NCI-H526 treated with DMSO at 0.1 percent for 48 hours (cell line): Measurements from ENCODE around the gene SYNGR3.

Source experiments
- DNase-seq: peaks from one replicate; lab custom pipeline; 2025; lab: John Stamatoyannopoulos, UW

SYNGR3 gene

DNA sequence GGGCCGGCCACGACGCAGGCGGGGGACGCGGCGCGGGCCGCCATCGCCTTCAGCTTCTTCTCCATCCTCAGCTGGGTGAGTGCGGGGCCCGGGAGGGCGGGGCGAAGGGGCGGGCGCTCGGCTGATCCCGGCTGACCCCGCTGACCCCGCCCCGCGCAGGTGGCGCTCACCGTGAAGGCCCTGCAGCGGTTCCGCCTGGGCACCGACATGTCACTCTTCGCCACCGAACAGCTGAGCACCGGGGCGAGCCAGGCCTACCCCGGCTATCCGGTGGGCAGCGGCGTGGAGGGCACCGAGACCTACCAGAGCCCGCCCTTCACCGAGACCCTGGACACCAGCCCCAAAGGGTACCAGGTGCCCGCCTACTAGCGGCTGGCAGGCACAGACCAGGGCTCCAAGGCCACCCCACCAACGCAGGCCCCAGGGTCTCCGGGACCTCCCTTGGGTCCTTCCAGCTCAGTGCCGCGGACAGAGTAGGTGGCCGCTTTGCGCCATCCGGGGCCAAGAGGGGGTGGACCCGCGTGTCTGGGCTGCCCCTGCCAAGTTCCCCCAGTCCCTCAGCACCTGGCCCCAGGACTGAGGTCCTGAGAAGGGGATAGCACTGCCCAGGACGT lies 3.0 kb downstream of the SYNGR3 start:
- DNase-seq, result no peak

DNA sequence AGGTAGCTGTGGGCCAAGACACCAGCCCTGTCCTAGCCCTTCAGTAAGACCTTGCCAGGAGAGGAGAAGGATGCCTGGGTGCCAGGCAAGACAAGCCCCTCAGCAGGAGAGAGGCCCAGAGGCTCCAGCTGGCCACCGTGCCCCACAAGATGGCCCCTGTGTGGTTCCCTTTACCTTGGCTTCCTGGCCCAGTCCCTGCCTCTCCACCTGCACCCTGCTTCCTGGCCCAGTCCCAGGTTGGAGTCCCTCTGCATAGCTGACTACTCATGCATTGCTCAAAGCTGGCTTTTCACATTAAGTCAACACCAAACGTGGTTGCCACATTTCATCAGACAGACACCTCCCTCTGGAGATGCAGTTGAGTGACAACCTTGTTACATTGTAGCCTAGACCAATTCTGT lies 4.0 kb downstream of the SYNGR3 start:
- no peak for DNase-seq

DNA sequence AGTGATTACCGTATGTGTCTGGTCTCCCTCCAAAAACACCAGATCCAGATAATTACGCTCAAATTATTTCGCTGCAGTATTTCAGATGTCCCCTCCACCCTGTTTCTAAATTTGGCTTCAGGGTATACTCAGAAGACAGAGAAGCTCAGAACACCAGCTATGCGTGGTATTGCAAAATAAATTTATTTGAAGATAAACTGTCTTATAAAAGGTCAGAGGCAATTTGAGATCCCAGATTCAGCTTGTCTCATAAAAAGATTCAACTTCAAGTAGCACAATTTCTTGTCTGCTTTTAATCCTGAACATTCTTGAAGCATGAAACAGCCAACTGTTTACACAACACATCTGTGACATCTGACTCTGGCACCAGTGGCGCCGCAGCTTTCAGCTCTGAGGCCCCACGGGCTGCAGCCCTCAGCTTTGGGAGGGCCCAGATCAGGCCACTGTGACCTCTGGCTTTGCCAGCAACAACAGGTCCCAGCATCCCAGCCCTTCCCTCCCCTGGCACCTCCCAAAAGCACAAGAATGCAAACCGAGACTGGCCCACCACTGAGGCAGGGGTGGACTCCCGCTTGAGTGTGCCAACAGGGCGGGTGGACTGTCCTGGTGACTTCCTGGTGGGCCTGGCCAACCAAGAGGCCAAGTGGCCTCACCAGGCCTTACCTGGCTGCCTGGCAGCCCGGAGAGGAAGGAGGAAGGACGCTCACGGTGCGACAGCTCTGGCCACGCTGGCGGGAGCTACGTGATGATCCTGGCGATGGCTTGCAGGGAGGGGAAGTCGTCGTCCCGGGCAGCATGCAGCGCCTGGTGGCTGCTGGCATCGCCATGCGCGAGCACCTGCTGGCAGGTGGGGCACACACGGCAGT lies 8.0 kb downstream of the SYNGR3 start:
- no peak for DNase-seq

DNA sequence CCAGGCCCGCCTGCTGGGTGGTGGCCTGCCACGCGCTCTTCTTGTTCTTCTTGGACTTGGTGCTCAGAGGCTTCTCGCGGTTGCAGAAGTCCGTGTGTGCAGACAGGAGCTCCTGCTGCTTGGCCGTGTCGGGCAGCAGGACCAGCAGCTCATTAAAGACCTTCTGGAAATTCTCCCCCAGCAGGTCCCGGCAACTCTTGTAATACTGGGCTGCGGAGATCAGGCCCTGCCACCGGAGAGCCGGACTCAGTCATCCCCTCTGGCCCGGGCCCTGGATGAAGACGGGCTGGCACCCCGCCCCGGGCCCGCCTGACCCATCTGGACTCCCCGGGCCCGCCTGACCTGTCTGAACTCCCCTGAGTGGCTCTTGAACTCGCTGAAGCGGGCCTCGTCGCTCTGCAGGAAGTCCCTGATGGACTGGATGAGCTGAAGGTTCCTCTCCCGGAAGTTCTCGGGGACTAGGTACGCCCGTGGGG lies 8.6 kb downstream of the SYNGR3 start:
- no peak for DNase-seq

DNA sequence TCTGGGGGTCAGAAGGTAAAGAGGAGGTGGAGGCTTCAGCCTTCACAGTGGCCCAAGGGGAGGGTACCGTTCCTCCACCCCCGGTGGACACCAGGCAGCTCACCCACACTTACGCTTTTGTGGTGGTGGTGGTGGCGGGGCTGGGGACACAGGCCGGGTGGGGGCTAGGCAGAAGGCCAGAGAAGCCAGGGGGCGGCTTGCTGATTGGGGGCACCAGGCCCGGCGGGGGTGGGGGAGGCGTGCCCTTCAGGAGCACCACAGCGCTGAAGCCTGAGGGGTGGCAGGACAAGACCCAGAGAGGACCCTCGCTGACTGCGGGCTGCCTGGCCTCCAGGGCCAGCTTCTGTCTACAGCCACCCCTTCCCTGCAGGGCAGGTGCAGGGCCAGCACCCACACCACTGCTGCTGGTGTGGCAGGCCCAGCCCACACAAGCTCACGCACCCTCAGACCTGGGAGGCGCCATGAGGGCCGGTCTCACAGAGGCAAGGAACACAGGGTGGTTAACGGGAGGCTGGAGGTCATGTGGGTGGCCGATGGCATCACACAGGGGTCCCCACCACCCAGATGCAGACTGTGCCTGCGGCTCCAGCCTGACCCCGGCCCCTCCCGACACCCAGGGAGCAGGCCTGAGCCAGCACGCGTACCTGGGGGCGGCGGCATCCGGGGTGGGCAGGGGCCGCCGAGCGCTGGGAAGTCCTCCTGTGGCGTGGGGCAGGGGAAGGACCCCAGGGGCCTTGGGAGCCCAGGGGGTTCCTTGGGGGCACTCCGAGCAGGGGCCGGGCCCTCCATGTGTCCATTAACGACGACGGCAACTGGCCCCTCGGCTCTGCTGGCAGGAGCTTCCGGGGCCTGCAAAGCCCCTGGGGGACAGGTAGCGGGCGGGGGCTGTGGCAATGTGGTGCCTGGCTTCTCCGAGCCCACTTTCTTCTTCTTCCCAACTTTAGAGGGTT lies 9.4 kb downstream of the SYNGR3 start:
- DNase-seq, result no peak

DNA sequence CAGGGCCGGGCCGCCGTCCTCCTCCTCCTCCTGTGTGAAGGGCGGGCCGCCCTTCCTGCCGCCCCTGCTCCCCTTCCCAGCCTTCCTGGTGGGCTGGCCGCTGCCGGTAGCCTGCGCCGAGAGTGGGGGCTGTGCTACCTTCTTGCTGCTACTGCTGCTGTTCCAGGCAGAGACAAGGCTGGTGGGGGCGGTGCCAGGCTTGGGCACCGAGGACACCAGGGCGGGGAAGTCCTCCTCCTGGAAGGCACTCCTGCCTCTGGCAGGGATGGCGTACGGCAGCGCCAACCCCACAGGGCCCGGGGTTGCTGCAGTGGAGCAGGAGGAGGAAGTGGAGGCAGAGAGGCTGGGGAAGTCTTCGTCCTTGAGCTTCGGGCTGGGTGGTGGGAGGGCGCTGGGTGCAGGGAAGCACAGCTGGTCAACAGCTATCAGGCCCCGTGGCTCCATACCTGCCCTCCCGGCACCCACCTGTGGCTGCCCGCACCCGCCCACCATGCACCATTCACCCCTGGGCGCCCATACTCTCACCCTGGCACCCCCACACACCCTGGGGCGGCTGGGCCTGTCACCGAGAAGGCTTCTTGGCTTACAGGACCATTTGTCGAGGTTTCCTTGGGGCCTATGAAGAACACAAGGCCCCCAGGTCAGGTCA lies 10.2 kb downstream of the SYNGR3 start:
- DNase-seq, result no peak

DNA sequence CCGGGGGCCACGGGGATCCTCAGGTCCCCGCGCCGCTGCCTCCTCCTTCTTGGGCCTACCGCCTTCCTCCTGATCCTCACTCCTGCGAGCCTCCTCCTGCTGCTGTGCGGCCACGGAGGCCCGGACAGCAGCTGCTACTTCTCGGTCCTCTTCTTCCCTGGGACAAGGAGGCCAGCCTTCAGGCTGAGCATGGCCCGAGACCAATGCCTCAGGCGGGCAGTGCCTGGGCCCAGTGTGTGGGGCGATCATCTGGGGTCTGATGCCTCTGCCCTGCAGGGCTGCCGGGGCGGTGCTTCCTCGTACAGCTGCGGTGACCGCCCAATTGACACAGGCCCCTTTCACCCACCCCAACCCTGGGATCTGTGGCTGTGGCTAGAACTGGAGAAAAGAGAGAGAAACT lies 11.3 kb downstream of the SYNGR3 start:
- no peak for DNase-seq

DNA sequence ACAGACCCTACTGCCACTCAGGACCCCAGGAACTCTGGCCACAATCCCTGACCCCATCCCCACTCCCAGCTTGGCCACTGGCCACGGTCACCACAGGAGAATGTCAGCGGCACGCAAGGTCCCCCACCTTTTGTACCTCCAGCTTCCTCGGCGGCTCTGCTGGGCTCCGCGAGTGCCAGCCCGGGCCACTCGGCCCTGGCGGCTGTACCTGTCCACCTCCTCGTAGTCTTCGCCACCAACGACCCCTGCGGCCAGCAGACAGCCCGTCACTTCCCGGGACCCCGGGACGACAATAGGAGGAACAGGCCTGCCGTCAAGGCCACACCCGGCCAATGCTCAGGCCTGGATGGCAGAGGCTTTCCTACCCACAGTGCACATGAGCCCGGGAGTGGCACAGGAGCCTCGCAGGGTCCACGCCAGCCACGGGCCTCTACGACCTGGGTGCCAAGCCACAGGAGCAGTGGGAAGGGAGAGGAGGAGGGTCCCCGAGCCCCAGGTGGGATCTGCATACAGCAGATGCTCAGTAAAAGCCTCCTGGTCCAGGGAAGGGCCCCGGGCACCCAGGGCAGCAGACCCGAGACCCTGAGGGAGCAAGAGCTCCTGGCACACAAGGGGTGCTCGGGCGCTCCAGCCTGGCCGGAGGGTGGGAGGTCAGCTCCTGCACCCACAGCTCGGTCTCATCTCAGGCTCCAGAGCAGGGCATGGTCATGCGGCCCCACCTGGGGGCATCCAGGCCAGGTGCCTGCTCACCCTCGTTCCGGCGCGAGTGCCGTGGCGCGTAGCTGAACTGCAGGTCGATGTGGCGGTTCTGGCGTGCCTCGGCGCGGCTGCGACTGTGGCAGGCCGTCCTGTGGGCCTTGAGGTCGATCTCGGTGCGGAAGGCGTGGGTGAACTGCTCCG lies 11.9 kb downstream of the SYNGR3 start:
- DNase-seq, result no peak

DNA sequence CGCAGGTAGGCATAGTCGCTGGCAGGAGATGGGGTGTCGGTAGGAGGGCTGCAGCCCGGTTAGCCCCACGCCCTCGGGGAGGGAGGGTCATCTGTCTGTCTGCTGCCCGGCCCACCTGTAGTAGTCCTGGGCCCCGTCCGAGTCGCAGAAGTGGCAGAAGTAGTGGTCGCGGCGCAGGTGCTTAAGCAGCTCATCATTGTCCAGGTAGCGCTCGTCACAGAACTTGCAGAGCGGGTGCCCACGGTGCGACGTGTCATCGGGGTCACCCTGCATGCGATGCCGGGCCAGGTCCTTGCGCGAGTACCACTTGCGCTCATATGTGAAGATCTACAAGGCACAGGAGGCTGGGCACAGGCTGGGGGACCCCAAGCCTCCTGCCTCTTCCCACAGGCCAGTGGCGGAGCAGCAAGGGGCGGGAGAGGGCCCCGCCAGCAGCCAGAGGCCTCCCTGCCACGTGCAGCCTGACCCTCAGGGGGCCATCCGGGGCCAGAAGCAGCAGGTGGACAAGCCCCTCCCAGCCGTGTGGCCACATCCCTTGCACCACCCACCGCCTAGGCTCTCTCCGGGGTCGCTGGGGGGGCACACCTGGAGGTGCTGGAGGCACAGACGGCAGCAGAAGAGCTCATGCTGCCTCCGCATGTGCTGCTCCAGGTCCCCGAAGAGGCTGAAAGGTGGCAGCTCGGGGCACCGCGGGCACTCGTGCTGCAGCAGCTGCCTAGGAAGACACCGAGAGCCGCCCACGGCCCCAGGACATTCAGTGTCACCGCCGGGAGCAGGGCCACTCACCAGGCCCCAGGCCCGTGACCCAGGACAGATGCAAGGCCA lies 12.8 kb downstream of the SYNGR3 start:
- no peak for DNase-seq

DNA sequence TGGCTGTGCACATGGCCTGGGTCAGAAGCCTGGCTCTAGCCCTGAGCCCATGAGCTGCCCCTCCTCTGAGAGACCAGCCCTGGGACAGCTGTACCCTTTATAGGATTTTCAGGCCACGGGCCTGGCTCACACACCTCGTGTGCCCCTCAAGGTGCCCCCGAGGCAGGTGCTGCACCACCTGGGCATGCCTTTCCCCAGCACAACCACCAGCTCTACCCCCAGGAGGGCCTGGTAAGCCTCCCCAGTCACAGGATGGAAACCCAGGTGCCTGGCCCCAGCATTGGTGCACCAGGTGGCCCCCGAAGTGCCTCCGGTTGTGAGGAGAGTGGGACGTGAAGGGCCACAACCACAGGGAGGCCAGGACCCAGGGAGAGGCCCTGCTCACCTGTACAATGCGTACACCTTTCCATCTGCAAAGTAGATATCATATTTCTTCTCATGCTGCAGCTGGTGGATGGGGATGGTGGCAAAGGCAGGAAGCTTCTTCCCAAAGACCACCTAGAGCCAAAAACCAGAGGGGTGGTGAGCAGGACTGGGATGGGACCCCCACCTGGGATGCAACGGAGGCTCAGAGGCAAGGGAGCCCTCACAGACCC lies 13.6 kb downstream of the SYNGR3 start:
- no peak for DNase-seq

DNA sequence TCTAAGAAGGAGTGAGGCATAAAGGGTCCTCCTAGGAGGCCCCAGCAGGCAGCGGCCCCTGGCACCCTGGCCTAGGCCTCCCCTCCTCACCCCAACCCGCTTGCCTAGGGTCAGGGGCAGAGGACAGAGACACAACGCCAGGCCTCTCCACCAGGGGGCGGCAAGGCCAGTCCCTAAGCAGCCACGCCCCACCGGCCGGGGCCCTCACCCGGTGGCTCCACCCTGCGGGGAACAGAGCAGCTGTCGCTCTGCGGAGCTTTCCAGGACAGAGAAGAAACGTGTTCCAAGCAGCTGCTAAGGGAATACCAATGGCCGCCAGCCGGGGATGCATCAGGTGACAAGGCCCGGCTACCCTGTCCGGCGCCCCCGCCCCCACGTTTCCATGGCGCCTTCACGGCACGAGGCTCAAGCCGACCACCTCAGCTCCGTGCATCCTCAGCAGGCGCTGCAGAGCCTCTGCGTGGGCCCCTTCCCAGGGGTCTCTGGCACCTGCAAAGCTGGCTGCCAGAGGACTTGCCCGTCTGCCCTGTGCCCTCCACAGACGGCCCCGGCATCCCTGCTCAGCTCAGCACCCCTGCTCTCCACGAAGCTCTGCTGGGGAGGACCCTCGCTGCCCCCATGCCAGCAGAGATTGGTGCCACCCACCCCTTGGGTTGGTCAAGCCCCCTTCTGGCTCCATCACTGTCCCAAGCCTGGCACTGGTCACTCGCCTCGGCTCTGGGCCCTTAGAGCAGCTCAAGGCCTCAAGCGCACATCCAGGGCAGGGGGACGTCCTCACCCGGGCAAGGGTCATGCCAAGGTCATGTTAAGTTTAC lies 14.3 kb downstream of the SYNGR3 start:
- peak; percentile 59 for DNase-seq

DNA sequence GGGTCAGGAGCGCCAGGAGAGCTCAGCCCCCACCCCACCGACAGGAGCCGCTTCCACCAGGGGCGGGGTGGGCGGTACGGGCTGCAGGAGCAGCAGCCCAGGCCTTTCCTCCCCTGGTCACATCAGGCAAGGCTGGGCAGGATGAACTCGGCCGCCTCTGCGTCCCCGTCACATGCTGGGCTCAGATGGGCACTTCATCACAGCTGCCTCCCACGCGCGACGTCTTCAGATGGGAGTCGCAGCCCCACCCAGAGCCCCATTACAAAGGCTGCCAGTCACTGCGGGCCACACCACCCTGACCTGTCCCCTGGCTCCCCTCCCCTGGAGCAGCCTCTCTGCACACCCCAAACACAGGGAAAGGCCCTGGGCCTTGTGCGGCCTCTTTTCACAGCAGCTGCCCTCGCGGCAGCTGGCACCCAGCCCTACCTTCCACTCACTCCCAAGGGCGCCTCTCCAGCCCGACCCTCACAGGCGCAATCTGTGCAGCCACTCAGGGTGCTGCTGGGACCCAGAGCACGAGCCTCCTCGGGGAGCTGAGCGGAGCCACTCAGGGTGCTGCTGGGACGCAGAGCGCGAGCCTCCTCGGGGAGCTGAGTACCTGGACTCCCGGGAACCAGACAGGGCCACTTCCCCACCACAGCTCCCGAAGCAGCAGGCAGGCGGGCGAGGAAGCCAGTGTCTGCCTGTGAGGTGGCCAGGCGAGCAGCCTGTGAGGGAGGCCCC lies 15.2 kb downstream of the SYNGR3 start:
- no peak for DNase-seq

DNA sequence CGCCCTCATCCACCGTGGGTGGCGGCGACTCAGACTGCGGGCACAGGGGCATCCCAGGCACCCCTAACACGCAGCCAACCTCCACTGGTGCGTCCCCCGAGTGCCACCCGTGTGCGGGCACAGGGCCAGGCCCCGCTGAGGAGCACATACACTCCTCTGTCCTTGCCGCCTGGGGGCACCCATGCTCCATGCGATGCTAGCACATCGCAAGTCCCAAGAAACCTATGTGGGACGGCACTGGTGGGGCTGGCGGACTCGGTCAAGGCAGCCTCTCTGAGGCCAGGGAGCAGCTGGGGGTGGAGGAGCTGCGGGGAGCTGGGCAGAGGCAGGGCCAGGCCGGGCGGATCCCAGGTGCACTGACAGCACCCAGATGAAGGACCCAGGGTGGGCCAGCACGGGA lies 15.9 kb downstream of the SYNGR3 start:
- no peak for DNase-seq

DNA sequence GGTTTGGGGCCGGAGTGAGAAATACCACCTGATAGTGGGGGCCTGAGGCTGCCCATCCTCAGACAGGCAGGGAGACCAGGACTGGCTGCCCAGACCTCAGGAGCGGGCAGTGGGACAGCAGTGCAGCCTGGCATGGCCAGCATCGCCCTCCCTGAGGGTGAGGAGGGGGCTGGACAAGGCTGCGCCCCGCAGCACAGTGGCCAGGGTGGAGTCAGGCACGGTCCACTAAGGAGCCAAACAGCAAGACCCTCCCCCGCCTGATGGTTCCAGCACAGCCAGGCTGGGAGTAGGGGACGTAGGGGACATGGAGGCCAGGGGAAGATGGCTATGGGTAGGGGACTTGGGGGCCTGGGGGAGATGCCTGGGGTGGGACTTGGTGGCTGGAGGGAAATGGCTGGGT lies 16.5 kb downstream of the SYNGR3 start:
- DNase-seq, result no peak

DNA sequence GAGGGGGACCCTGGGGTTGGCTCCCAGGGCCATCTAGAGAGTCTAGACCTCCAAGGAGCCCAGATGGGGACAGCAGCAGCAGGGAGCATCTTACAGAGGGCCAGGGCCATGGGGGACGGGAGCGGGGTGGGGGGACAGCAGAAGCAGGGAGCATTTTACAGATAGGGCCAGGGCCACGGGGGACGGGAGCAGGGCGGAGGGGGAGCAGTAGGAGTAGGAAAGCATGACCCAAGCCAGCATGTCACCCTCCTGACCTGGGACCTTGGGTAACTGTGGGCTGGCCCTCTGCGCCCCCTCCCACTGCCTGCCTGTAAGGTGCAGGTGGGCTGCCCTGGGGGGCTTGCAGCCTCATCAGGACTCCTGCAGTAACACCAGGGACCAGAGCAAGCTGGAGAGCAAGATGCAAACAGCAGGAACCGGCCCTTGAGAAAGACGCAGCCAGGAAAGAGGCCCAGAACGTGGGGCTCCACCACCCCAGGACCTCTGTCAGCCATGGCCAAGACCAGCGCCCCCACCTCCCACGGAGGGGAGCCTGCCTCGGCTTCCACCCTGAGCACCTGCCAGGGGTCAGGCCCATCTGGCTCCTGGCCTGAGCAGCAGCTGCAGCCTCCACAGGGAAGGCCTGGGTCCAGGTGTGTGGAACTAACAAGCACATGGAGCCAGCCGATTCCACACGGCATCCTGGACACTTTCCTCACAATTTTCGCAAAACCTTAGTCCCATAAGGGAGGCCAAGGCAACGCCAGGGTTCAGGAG lies 17.5 kb downstream of the SYNGR3 start:
- DNase-seq, result no peak

DNA sequence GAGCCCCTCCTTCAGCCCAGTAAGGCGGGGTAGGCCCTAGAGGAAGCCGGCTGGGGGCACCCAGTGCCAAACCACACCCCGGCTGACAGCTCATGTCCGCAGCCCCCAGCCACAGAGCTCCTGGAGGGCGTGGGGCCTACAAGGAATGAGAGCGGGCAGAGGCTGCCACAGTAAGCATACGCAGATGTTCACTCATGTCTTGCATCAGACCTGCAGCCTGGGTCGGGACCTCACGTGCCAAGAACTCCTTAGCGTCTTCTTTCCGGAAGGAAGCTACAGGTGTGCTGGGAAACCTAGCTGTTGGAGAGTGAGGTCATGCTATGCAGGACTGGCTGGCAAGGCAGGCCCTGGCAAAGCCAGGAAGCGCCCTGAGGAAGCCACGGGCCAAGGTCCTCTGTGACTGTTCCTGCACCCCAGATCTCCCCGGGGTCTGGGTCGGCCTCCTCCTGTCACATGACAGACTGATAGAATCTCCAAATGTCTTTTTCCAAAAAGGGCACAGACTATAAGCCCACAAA lies 18.3 kb downstream of the SYNGR3 start:
- DNase-seq, result no peak

DNA sequence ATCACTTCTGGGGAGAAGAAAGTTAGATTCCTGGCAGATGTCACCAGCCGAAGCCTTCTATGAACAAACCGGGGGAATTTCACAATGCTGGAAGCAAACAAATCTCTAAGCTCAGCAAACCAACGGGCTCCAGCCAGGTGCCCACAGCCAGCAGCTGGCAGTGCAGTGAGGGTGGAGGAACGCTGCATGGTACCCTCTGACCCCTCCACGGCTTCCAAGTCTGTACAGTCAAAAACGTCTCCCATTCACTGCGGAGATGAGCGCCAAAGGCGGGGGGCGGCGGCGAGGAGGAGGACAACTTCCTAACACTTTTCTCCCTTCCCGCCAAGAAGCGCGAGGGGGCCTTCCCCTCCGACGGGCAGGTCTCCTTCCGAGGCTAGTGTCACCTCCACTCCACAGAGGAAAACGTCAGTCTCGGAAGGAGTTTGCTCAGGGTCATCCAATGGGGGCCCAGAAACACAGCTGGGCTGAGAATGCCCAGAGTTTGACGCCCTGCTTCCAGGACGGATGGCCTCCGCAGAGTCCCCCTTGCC lies 18.9 kb downstream of the SYNGR3 start:
- DNase-seq, result no peak
